Cardiac fibroblast (primary cell): Measurements from ENCODE around the gene ARHGAP29.
A peak's percentile ranks its signal among the peaks of the same experiment; 100 is the strongest.

Source experiments
- DNase-seq, 2 donors: peaks; one replicate each; pipeline versions ENCODE4 v3.0.0 to v3.0.0-alpha.2; 2010; ENCODE audit warnings: low read depth in 2 of 2
- H3K4me3 ChIP-seq, 2 donors: replicated peaks in 1 of 2; 1 replicate in 1 of 2; 2 replicates in 1 of 2; pipeline ENCODE4 v1.5.1; 2011; ENCODE audit warnings: low read depth in 2 of 2, low read length in 2 of 2, mild to moderate bottlenecking in 2 of 2, moderate library complexity in 1 of 2
- CTCF ChIP-seq: IDR thresholded peaks from one replicate; pipeline ENCODE4 v1.5.1; 2011; ENCODE audit warnings: low read depth, mild to moderate bottlenecking, low read length, inconsistent platforms

Gene ARHGAP29

DNA sequence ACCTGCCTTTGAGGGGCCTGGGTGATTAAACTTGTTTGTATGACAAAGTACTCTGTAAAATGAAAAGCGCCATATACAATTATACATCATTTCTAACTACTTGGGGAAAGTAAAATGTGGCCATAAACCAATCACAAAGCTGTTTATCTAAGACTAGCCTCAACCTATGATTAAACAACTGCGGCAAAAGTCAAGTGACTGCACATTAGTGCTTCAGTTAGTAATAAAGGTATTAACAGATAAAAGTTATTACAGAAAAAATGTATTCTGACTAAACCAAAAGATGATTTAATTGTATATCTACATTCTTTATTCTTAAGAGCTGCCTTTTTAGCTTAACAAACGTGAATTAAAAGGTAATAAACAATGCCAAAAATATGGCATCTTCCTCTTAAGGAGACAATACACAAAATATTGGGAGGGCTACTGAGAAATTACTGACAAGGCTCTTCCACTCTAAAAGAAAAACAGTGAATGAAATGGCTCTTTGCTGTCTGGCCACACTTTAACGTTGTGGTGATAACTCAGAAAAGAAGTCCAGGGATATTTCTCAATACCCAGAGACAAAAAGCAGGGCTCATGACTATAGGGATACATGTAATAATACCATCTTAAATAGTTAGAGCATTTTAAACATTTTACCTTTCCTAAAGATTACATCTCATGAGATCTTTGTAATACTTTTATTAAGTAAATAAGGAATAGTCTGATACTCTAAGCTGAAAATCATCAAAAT, 8.6 kb downstream of the ARHGAP29 start:
- DNase-seq = peak; percentile 56 to 57
- TF ChIP-seq CTCF = no peak
- no peak overlapping the region for H3K4me3 ChIP-seq

DNA sequence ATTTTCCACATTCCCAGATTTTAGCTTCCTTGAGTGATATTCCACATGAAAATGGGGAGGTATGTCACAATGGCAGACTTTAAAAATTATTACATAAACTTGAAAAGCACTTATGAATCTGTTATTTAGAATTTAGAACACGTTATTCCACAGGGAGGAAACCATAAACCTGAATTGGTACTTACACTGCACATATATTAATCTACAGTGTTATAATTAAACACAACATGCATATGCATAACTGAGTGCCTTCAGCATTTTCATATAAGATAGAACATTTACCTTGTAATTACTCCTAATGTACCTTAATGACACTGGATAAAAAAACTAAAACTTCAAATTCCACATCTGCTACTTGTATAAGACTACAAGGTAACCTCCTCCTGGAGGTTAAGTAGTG, 9.8 kb downstream of the ARHGAP29 start:
- no peak for DNase-seq
- H3K4me3 ChIP-seq = no peak overlapping the region
- TF ChIP-seq CTCF = no peak

GRCh38 chr1:94225845-94226244, 11.5 kb downstream of the ARHGAP29 start:
- H3K4me3 ChIP-seq = no peak overlapping the region
- no peak for TF ChIP-seq CTCF
- DNase-seq = no peak

DNA sequence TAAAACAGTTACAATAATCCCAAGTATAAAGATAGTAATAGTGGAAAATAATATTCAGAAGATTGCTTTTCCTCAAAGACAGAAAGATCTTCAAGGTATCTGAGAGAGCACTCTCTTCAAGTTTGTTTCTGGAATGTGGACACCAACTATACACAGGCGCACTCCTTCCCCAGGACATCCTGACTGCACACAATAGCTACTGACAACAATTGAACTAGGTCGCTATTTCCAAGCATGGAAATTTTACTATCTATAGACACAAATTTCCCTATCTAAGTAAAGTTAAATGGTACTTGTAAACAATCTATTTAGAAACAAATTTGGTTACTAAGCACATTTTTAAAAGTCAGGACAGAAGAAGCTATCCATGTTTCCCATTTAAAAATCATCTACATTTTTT, 19.1 kb downstream of the ARHGAP29 start:
- DNase-seq = no peak
- TF ChIP-seq CTCF = no peak
- no peak overlapping the region for H3K4me3 ChIP-seq

GRCh38 chr1:94215955-94216354, 21.4 kb downstream of the ARHGAP29 start:
- DNase-seq = peak in 1 of 2 donors; percentile 27
- no peak overlapping the region for H3K4me3 ChIP-seq
- TF ChIP-seq CTCF = no peak

- TF ChIP-seq CTCF = no peak
- DNase-seq = no peak
- H3K4me3 ChIP-seq = no peak overlapping the region
Observed at GRCh38 chr1:94209982-94210381, 27.4 kb downstream of the ARHGAP29 start.

DNA sequence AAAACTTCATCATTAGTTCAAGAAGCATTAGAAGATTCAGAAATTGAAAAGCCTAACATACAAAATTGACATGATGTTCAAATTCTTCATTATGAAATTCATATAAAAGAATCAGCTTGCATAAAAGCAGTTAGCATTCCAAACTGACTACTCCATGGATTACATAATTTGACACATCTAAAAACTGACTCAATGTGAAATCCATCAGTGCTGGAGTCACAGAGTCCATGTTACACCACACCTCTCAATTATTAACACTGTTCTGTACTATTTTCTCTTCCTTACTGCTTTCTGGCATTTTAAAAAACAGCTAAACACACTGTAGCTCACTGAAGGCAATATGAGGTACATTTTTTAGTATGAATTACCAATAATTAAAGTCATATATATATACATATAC, 28.0 kb downstream of the ARHGAP29 start:
- H3K4me3 ChIP-seq = no peak overlapping the region
- DNase-seq = peak; percentile 59 to 91
- no peak for TF ChIP-seq CTCF
